ENCODE measurements around the gene FRMD4B. TPM values are rescaled to one million over a fixed set of nuclear protein-coding genes. Genes with fewer than 3 reads are reported as not detected.

The FRMD4B gene
- total and polyA plus RNA-seq, 10 of the 15 experiments (the other 5 are each of a cell fraction or from before 2014, with no cell fraction given): 3.9 to 11.4 (median 8.0) TPM

GRCh38 chr3:69367586-69367985 lies 18.3 kb downstream of the FRMD4B start (continued):
- TF ChIP-seq BMI1 (IDR thresholded peaks at IDR 0.05; ENCODE audit: borderline replicate concordance) (no peak), JUND (IDR thresholded peaks at IDR 0.05; ENCODE audit: low read depth, low read length) (no peak), RAD21 (IDR thresholded peaks at IDR 0.05; ENCODE audit: insufficient read depth, low read depth, low read length) (no peak), IRF5 (IDR thresholded peaks at IDR 0.05; ENCODE audit: borderline replicate concordance) (no peak), ZNF24 (IDR thresholded peaks at IDR 0.05) (no peak), MEF2B (IDR thresholded peaks at IDR 0.05; ENCODE audit: partially characterized antibody, poor library complexity, severe bottlenecking) (no peak)

GRCh38 chr3:69364354-69364753 lies 21.5 kb downstream of the FRMD4B start:
- no peaks in the 10 kb centered on the region for H3K36me3 ChIP-seq (ENCODE audit: control insufficient read depth in 2 of 2, insufficient read depth in 2 of 2, low read length in 1 of 2)
- H4K20me1 ChIP-seq (ENCODE audit: control insufficient read depth, insufficient read depth): no peaks in the 10 kb centered on the region
- ATAC-seq: no peak
- POLR2A ChIA-PET: no interaction called here
- H2AFZ ChIP-seq (ENCODE audit: control insufficient read depth, low read depth, low read length): no peak overlapping the region
- RAD21 ChIA-PET (ENCODE audit: unreplicated experiment): interaction anchor here (0.6 kb wide), 1 partner anchor 10 kb away, joined by 3 read pairs; no protein-coding TSS in a partner anchor
- no peaks in the 10 kb centered on the region; the same call in 2 of the 3 replicates for H3K9me3 ChIP-seq (replicated peaks; ENCODE audit: control insufficient read depth, insufficient read depth, low read length)
- no peak for FAIRE-seq
- no TSS peak for BruUV-seq (replicated peaks)
- SMC1A ChIA-PET (ENCODE audit: uncharacterized antibody, unreplicated experiment): interaction anchor here (1.3 to 2.5 kb wide), 7 partner anchors 9 to 165 kb away, joined by 3 to 5 read pairs (median 4); no protein-coding TSS in a partner anchor
- WGBS (ENCODE audit: insufficient coverage, insufficient replicate concordance, low lambda C conversion rate, missing lambda C conversion rate): 90% methylated on average over 5 of the region's 5 CpGs
- intact Hi-C loops (cut with micrococcal nuclease; ENCODE audit: unreplicated experiment) (no loop called here), in situ Hi-C loops (cut with MboI) (no loop called here)
- no peak overlapping the region for H3K27ac ChIP-seq (ENCODE audit: control insufficient read depth, insufficient read depth)
- no peak for DNase-seq (ENCODE audit: low read depth, low spot score)
- no peak overlapping the region for H3K4me3 ChIP-seq
- H3K9ac ChIP-seq (ENCODE audit: control insufficient read depth, insufficient read depth, low read length): no peak overlapping the region
- CTCF ChIA-PET: interaction anchor here (1.0 to 2.2 kb wide), 4 partner anchors 9 to 61 kb away, joined by 3 to 6 read pairs (median 4); no protein-coding TSS in a partner anchor
- no peaks in the 10 kb centered on the region for H3K79me2 ChIP-seq (ENCODE audit: control insufficient read depth, insufficient read depth, low read length)
- H3K4me1 ChIP-seq (ENCODE audit: control insufficient read depth, insufficient read depth, low read length): peaks cover 23% of the 10 kb centered on the region
- H3K4me2 ChIP-seq (ENCODE audit: control insufficient read depth, insufficient read depth): no peak overlapping the region
- no peaks in the 10 kb centered on the region for H3K27me3 ChIP-seq (replicated peaks in 1 of 2; ENCODE audit: control insufficient read depth in 2 of 2, insufficient read depth in 2 of 2, low read length in 1 of 2)
- TF ChIP-seq PBX3 (IDR thresholded peaks at IDR 0.05; ENCODE audit: insufficient replicate concordance, low read depth, low read length) (no peak), YY1 (IDR thresholded peaks at IDR 0.05; ENCODE audit: low read depth, low read length) (no peak), NR2F1 (conservative IDR thresholded peaks at IDR 0.05) (no peak), ZBTB40 (IDR thresholded peaks at IDR 0.05; ENCODE audit: borderline replicate concordance) (no peak), CTCF (IDR thresholded peaks at IDR 0.05 in 2 of 3, conservative IDR thresholded peaks at IDR 0.05 in 1 of 3; ENCODE audit: control insufficient read depth in 2 of 3, extremely low read depth in 1 of 3, insufficient read depth in 1 of 3, low read depth in 3 of 3, low read length in 3 of 3) (no peak), KAT2A (conservative IDR thresholded peaks at IDR 0.05; ENCODE audit: control insufficient read depth, low read depth, low read length) (no peak), MEF2B (IDR thresholded peaks at IDR 0.05; ENCODE audit: partially characterized antibody, poor library complexity, severe bottlenecking) (no peak), SIN3A (IDR thresholded peaks at IDR 0.05; ENCODE audit: low read depth, low read length) (no peak)
